Activated gamma-delta T cell (primary cell): ENCODE results near the gene SMAD4.
"Not testable (repeated sequence)": the region's sequence is repeated elsewhere in the genome, so short reads cannot be mapped to it uniquely, and the experiment has no call there.

Experiments used
- DNase-seq: peaks from one replicate; lab custom pipeline; 2025; lab: John Stamatoyannopoulos, UW
- total RNA-seq, 2 donors: gene quantifications; one replicate each; lab custom pipeline; 2026; lab: John Stamatoyannopoulos, UW

SMAD4 gene
- total RNA-seq = 101 to 141 reads per million in 2 donors

- DNase-seq = peak; percentile 98
Measured at GRCh38 chr18:51029694-51030536, at the start of gene SMAD4. TSS of gene SMAD4 (plus strand) at chr18:51030213. CDS start at chr18:51047047, 16,834 bp downstream.

- DNase-seq = no peak
Measured at GRCh38 chr18:50981381-50981780, 48.6 kb upstream of the SMAD4 start.

GRCh38 chr18:50982086-50982801 lies 47.8 kb upstream of the SMAD4 start:
- DNase-seq = no peak

GRCh38 chr18:50982802-50983179 lies 47.2 kb upstream of the SMAD4 start:
- DNase-seq = no peak

GRCh38 chr18:50986360-50987087 lies 43.5 kb upstream of the SMAD4 start:
- DNase-seq = no peak

- no peak for DNase-seq
Measured at GRCh38 chr18:50987261-50987660, 42.8 kb upstream of the SMAD4 start.

GRCh38 chr18:50989711-50990110 lies 40.3 kb upstream of the SMAD4 start:
- no peak for DNase-seq

- no peak for DNase-seq
Measured at GRCh38 chr18:50992351-50992762, 37.7 kb upstream of the SMAD4 start.

GRCh38 chr18:50994031-50994430 lies 36.0 kb upstream of the SMAD4 start:
- DNase-seq = no peak

GRCh38 chr18:51003174-51003573 lies 26.8 kb upstream of the SMAD4 start:
- not testable (repeated sequence) for DNase-seq

GRCh38 chr18:51006061-51006818 lies 23.8 kb upstream of the SMAD4 start:
- DNase-seq = no peak

- DNase-seq = no peak
Measured at GRCh38 chr18:51006948-51007789, 22.8 kb upstream of the SMAD4 start.

- no peak for DNase-seq
Measured at GRCh38 chr18:51007790-51008139, 22.2 kb upstream of the SMAD4 start.

- no peak for DNase-seq
Measured at GRCh38 chr18:51009072-51009471, 20.9 kb upstream of the SMAD4 start.

GRCh38 chr18:51010218-51010617 lies 19.8 kb upstream of the SMAD4 start:
- DNase-seq = no peak

- no peak for DNase-seq
Measured at GRCh38 chr18:51011709-51012108, 18.3 kb upstream of the SMAD4 start.

GRCh38 chr18:51012441-51012840 lies 17.6 kb upstream of the SMAD4 start:
- no peak for DNase-seq

GRCh38 chr18:51013259-51013658 lies 16.8 kb upstream of the SMAD4 start:
- no peak for DNase-seq

- no peak for DNase-seq
Measured at GRCh38 chr18:51017140-51017879, 12.7 kb upstream of the SMAD4 start.

- DNase-seq = no peak
Measured at GRCh38 chr18:51020536-51020935, 9.5 kb upstream of the SMAD4 start.
